K562 (cell line): ENCODE data around the gene GOLGA5. TPM values are rescaled to one million over a fixed set of nuclear protein-coding genes. Genes with fewer than 3 reads are reported as not detected.

ENCODE experiments used
- ATAC-seq: fragments of 200-7000 bp; cut with Tn5 transposase; 3 replicates; pipeline ENCODE4 v1.9.1; 2020; ENCODE audit warnings: moderate library complexity
- BruUV-seq: library from RNA; stranded (reverse); fragments of 400-500 nt; replicated peaks from 2 replicates; lab custom pipeline; 2021; lab: Mats Ljungman, UMichigan
- CTCF ChIA-PET: fragments of 300-600 bp; formaldehyde crosslinking; extraction: SDS; loops from one replicate; lab custom pipeline; 2021; ENCODE audit warnings: low intra/inter-chr PET ratio; lab: Yijun Ruan, JAX
- POLR2A ChIA-PET: fragments of 300-600, 350-650 bp; sonication (Branson Sonifier 250); formaldehyde crosslinking; extraction: SDS; loops from one replicate; lab custom pipeline; 2021; ENCODE audit warnings: antibody characterized with exemption, inconsistent platforms; lab: Yijun Ruan, JAX
- DNase-seq, 4 experiments: peaks; one replicate each; pipeline versions ENCODE4 v3.0.0 to v3.0.0-alpha.2; 2011 to 2018; ENCODE audit warnings: low spot score in 3 of 4, mixed read lengths in 3 of 4; ENCODE audit errors: extremely low read depth in 1 of 4
- FAIRE-seq: peaks from 2 replicates; lab custom pipeline; 2011; peaks lifted over from hg19 to GRCh38; lab: Jason Lieb, UNC
- H2AFZ ChIP-seq: 2 replicates; pipeline ENCODE4 v1.6.0; 2011; ENCODE audit warnings: low read depth, low read length, control low read depth, inconsistent platforms
- H3K27ac ChIP-seq: fragments of 200-600 bp; 3 replicates; pipeline ENCODE4 v1.8.0; 2011; ENCODE audit warnings: low read depth, mild to moderate bottlenecking, control low read depth, inconsistent platforms, low read length, moderate library complexity, mixed read lengths; ENCODE audit errors: extremely low read depth
- H3K27me3 ChIP-seq, 2 experiments: fragments of 300-600 bp in 1 of 2; 2 replicates in 1 of 2; 3 replicates in 1 of 2; pipeline versions ENCODE4 v1.6.0 to v1.8.0; 2011; ENCODE audit warnings: inconsistent platforms in 2 of 2, low read length in 2 of 2, mild to moderate bottlenecking in 1 of 2, mixed read lengths in 1 of 2, moderate library complexity in 1 of 2; ENCODE audit not compliant: control insufficient read depth in 2 of 2, insufficient read depth in 2 of 2
- H3K36me3 ChIP-seq: fragments of 300-600 bp; 3 replicates; pipeline ENCODE4 v1.8.0; 2011; ENCODE audit warnings: mild to moderate bottlenecking, low read length, inconsistent platforms; ENCODE audit not compliant: control insufficient read depth, insufficient read depth
- H3K4me1 ChIP-seq, 2 experiments: fragments of 200-600 bp in 1 of 2; replicated peaks in 1 of 2; 2 replicates in 1 of 2; 3 replicates in 1 of 2; pipeline versions ENCODE4 v1.5.1 to v1.8.0; 2011; ENCODE audit warnings: inconsistent platforms in 2 of 2, low read length in 2 of 2, mild to moderate bottlenecking in 1 of 2, mixed read lengths in 1 of 2, moderate library complexity in 1 of 2; ENCODE audit not compliant: control insufficient read depth in 2 of 2, insufficient read depth in 2 of 2
- H3K4me2 ChIP-seq: 2 replicates; pipeline ENCODE4 v1.6.1; 2011; ENCODE audit warnings: low read length, control low read depth, inconsistent platforms, mixed read lengths; ENCODE audit not compliant: insufficient read depth
- H3K4me3 ChIP-seq: fragments of 200-600 bp; sonication (generic), shearing (Covaris generic); 2 replicates; pipeline ENCODE4 v1.5.1; 2016; ENCODE audit warnings: control low read depth, inconsistent platforms
- H3K79me2 ChIP-seq: fragments of 200-600 bp; 3 replicates; pipeline ENCODE4 v1.8.0; 2011; ENCODE audit warnings: low read length, inconsistent platforms; ENCODE audit not compliant: control insufficient read depth, insufficient read depth
- H3K9ac ChIP-seq, 2 experiments: 2 replicates each; pipeline versions ENCODE4 v1.6.0 to v1.6.1; 2011; ENCODE audit warnings: low read depth in 2 of 2, low read length in 2 of 2, control low read depth in 1 of 2, inconsistent platforms in 1 of 2, mild to moderate bottlenecking in 1 of 2, mixed read lengths in 1 of 2; ENCODE audit not compliant: insufficient read depth in 1 of 2
- H3K9me1 ChIP-seq: one replicate; pipeline ENCODE4 v1.6.0; 2011; ENCODE audit warnings: inconsistent platforms, mild to moderate bottlenecking, low read length, moderate library complexity; ENCODE audit not compliant: control insufficient read depth, insufficient read depth
- H3K9me3 ChIP-seq: replicated peaks from 2 replicates; pipeline ENCODE4 v1.5.1; 2011; ENCODE audit warnings: low read depth, low read length, inconsistent platforms; ENCODE audit not compliant: control insufficient read depth, insufficient read depth
- H4K20me1 ChIP-seq: replicated peaks from 2 replicates; pipeline ENCODE4 v1.6.1; 2011; ENCODE audit warnings: low read length, inconsistent platforms, mixed read lengths; ENCODE audit not compliant: control insufficient read depth, insufficient read depth
- KLF1 ChIP-seq: fragments of 450-650 bp; IDR thresholded peaks from 2 replicates; pipeline ENCODE4 v1.6.1; 2016; ENCODE audit warnings: missing genetic modification characterization, missing compliant biosample characterization
- MYNN ChIP-seq, 2 experiments: sonication (generic); formaldehyde crosslinking in 1 of 2; IDR thresholded peaks; 2 replicates each; pipeline versions ENCODE4 v1.5.0 to v1.6.1; 2016 to 2020; ENCODE audit warnings: antibody characterized with exemption in 1 of 2, missing genetic modification reagents in 1 of 2
- NFRKB ChIP-seq: fragments of 450-650 bp; IDR thresholded peaks from 2 replicates; pipeline ENCODE4 v1.6.1; 2016; ENCODE audit warnings: low read depth
- ZC3H4 ChIP-seq: sonication (generic); formaldehyde crosslinking; IDR thresholded peaks from 2 replicates; pipeline ENCODE4 v1.9.0; 2021; ENCODE audit warnings: missing genetic modification reagents, borderline replicate concordance
- ZEB2 ChIP-seq: fragments of 450-650 bp; IDR thresholded peaks from 2 replicates; pipeline ENCODE4 v1.6.1; 2016
- ZNF12 ChIP-seq: sonication (generic); formaldehyde crosslinking; IDR thresholded peaks from 2 replicates; pipeline ENCODE4 v1.4.0; 2020; ENCODE audit warnings: mild to moderate bottlenecking, missing genetic modification reagents
- ZNF165 ChIP-seq: fragments of 250-450 bp; sonication (Bioruptor Pico); IDR thresholded peaks from 2 replicates; pipeline ENCODE4 v1.4.0; 2020; ENCODE audit warnings: borderline replicate concordance
- WGBS: fragments of 100-300 bp; shearing (Covaris generic); methylation state at CpG from one replicate; pipeline ENCODE4 v1.1.6; 2016; ENCODE audit warnings: low coverage, mixed read lengths; ENCODE audit not compliant: insufficient coverage; ENCODE audit errors: missing lambda C conversion rate; 5-methylcytosine and 5-hydroxymethylcytosine counted together
- in situ Hi-C: fragments of 300-500 bp; cut with MboI; formaldehyde crosslinking; loops from 4 replicates; pipeline ENCODE4 v1.15.0; 2018; ENCODE audit warnings: inconsistent platforms, mixed read lengths
- intact Hi-C: fragments of 100-400 bp; cut with micrococcal nuclease; formaldehyde crosslinking; loops from 2 replicates; pipeline ENCODE4 v1.14.2; 2022
- polyA plus RNA-seq, 8 experiments: library from polyadenylated mRNA; depleted of rRNA in 4 of 8; stranded (reverse) in 5 of 8; unstranded in 3 of 8; fragments of >200 nt; fragmentation: Nextera tagmentation in 2 of 8; fragmentation: Illumina TruSeq in 1 of 8; extraction: Ambion mirVana in 2 of 8; extraction: Trizol in 1 of 8; gene quantifications; 2 replicates each; pipeline versions ENCODE4 v1.2.1 to v1.2.3, GENCODE V29; 2011 to 2014; ENCODE audit warnings: inconsistent platforms in 1 of 8, missing spikeins in 1 of 8
- total RNA-seq, 7 experiments: library from RNA; depleted of rRNA in 6 of 7; stranded (reverse); fragments of >200 nt in 6 of 7; fragmentation: Illumina TruSeq in 2 of 7; extraction: Trizol in 2 of 7; gene quantifications; 2 replicates each; pipeline versions ENCODE4 v1.2.1 to v1.2.3, GENCODE V29; 2011 to 2021; ENCODE audit warnings: low replicate concordance in 1 of 7
- TF ChIP-seq, protein P1 (sequence below): fragments of 200-800 bp; sonication (Bioruptor generic); IDR thresholded peaks from 2 replicates; pipeline ENCODE4 v1.6.1; 2017; ENCODE audit warnings: missing genetic modification characterization, missing compliant biosample characterization

GOLGA5 gene
- total and polyA plus RNA-seq, 9 of the 15 experiments (the other 6 are each of a cell fraction or from before 2014, with no cell fraction given) = 5.7 to 19.6 (median 12.7) TPM

DNA sequence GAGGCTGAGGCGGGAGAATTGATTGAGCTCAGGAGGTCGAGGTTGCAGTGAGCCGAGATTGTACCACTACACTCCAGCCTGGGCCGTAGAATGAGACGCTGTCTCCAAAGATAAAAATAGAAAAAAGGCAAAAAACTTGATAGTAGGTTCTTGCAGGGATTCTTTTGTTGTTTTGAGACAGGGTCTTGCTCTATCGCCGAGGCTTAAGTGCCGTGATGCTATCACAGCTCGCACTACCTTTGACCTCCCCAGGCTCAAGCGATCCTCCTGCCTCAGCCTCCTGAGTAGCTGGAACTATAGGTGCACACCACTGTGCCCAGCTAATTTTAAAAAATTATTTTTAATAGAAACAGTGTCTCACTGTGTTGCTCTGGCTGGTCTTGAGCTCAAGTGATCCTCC lies 4.7 kb downstream of the GOLGA5 start:
- peaks cover 28% of the 10 kb centered on the region; the same call in 2 of the 3 replicates for H3K36me3 ChIP-seq
- H3K4me1 ChIP-seq = peaks cover 4 to 5% of the 10 kb centered on the region in 2 experiments; a peak in 3 of 5 replicates
- H3K9ac ChIP-seq = no peak overlapping the region
- H2AFZ ChIP-seq = no peak overlapping the region
- H3K9me1 ChIP-seq = no peaks in the 10 kb centered on the region
- no peak for FAIRE-seq
- TF ChIP-seq, protein P1, sequence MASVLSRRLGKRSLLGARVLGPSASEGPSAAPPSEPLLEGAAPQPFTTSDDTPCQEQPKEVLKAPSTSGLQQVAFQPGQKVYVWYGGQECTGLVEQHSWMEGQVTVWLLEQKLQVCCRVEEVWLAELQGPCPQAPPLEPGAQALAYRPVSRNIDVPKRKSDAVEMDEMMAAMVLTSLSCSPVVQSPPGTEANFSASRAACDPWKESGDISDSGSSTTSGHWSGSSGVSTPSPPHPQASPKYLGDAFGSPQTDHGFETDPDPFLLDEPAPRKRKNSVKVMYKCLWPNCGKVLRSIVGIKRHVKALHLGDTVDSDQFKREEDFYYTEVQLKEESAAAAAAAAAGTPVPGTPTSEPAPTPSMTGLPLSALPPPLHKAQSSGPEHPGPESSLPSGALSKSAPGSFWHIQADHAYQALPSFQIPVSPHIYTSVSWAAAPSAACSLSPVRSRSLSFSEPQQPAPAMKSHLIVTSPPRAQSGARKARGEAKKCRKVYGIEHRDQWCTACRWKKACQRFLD = no peak
- TF ChIP-seq NFRKB (no peak), ZC3H4 (no peak), ZNF12 (no peak), KLF1 (no peak), ZEB2 (no peak), ZNF165 (CRISPR knock-in tag) (no peak), MYNN (IDR thresholded peaks at IDR 0.05) (no peak), MYNN (CRISPR knock-in tag; IDR thresholded peaks at IDR 0.05) (no peak)
- H3K9me3 ChIP-seq = no peaks in the 10 kb centered on the region
- H3K27ac ChIP-seq = no peak overlapping the region
- ChIA-PET CTCF (no interaction called here), POLR2A (no interaction called here)
- 0 out of 2 replicates have a peak, but pooled peaks cover 3% of the 10 kb centered on the region for H4K20me1 ChIP-seq
- intact Hi-C loops = no loop called here
- H3K79me2 ChIP-seq = peaks cover 65% of the 10 kb centered on the region
- no peak for DNase-seq
- no peak overlapping the region for H3K4me2 ChIP-seq
- in situ Hi-C loops = no loop called here
- 92% methylated on average over 6 of the region's 10 CpGs for WGBS
- no TSS peak for BruUV-seq
- H3K27me3 ChIP-seq = no peaks in the 10 kb centered on the region
- H3K4me3 ChIP-seq = no peak overlapping the region
- no peak for ATAC-seq
